Small intestine (tissue), 7 donors: Measurements from ENCODE around the gene WDR12. TPM values are rescaled to one million over a fixed set of nuclear protein-coding genes. Genes with fewer than 3 reads are reported as not detected.
"Not testable (repeated sequence)": the region's sequence is repeated elsewhere in the genome, so short reads cannot be mapped to it uniquely, and the experiment has no call there.

Experiments
- DNase-seq, 2 donors: peaks; one replicate each; pipeline versions ENCODE4 v3.0.0 to v3.0.0-alpha.2; 2013
- FAIRE-seq: peaks from 2 replicates; lab custom pipeline; 2012; peaks lifted over from hg19 to GRCh38; lab: Jason Lieb, UNC
- H3K27ac ChIP-seq, 3 donors: one replicate each; pipeline ENCODE4 v1.5.1; 2013; ENCODE audit warnings: low read length in 2 of 3, mild to moderate bottlenecking in 2 of 3, control low read depth in 1 of 3, inconsistent platforms in 1 of 3, low read depth in 1 of 3, moderate library complexity in 1 of 3
- H3K27me3 ChIP-seq, 3 donors: one replicate each; pipeline ENCODE4 v1.6.1; 2013; ENCODE audit warnings: low read length in 3 of 3, inconsistent platforms in 1 of 3; ENCODE audit not compliant: control insufficient read depth in 3 of 3, insufficient read depth in 3 of 3
- H3K36me3 ChIP-seq, 3 donors: one replicate each; pipeline ENCODE4 v1.6.1; 2013; ENCODE audit warnings: low read length in 3 of 3, inconsistent platforms in 1 of 3, low read depth in 1 of 3, mild to moderate bottlenecking in 1 of 3, moderate library complexity in 1 of 3; ENCODE audit not compliant: control insufficient read depth in 3 of 3, insufficient read depth in 2 of 3
- H3K4me1 ChIP-seq, 3 donors: one replicate each; pipeline ENCODE4 v1.6.1; 2013; ENCODE audit warnings: low read length in 2 of 3, inconsistent platforms in 1 of 3, low read depth in 1 of 3, mild to moderate bottlenecking in 1 of 3, moderate library complexity in 1 of 3; ENCODE audit not compliant: control insufficient read depth in 3 of 3, insufficient read depth in 2 of 3
- H3K4me3 ChIP-seq, 3 donors: one replicate each; pipeline ENCODE4 v1.5.1; 2013; ENCODE audit warnings: low read length in 3 of 3, control low read depth in 1 of 3, inconsistent platforms in 1 of 3, low read depth in 1 of 3, mild to moderate bottlenecking in 1 of 3, moderate library complexity in 1 of 3
- H3K9me3 ChIP-seq, 2 donors: one replicate each; pipeline ENCODE4 v1.6.1; 2013; ENCODE audit warnings: low read depth in 1 of 2, low read length in 1 of 2; ENCODE audit not compliant: control insufficient read depth in 2 of 2, insufficient read depth in 1 of 2
- WGBS, 3 donors: extraction: QIAGEN DNeasy Blood & Tissue Kit; methylation state at CpG; one replicate each; pipeline ENCODE4 v1.1.7; 2013; 5-methylcytosine and 5-hydroxymethylcytosine counted together
- polyA plus RNA-seq, 4 donors: library from polyadenylated mRNA; stranded (reverse) in 3 of 4; unstranded in 1 of 4; fragments of 200-250 nt in 3 of 4; fragments of 120-200 nt in 1 of 4; gene quantifications; one replicate each; pipeline versions ENCODE4 v1.2.1 to v1.2.3, GENCODE V29; 2013
- donor health status: healthy with polysubstance abuse.
- donor health status: control.
- donor health status: control.
- donor health status: Bipolar disorder and iron deficiency.
- donor health status: healthy.

Gene WDR12
- polyA plus RNA-seq, 4 donors = 22.0 to 87.2 (median 29.3) TPM

- H3K36me3 ChIP-seq = peaks cover 0 to 9% (median 0%) of the 10 kb centered on the region in 3 donors
- no peaks in the 10 kb centered on the region for H3K27me3 ChIP-seq
- whole genome bisulfite sequencing, 3 donors = 0 to 1% (median 1%) methylated on average over 8 of the region's 8 CpGs
- peak overlapping the region; percentile 28 to 74 (median 56) for H3K4me3 ChIP-seq
- peak overlapping the region; percentile 73 to 95 (median 92) for H3K27ac ChIP-seq
- no peaks in the 10 kb centered on the region for H3K4me1 ChIP-seq
- DNase-seq (no peak), FAIRE-seq (no peak)
- no peaks in the 10 kb centered on the region for H3K9me3 ChIP-seq
Observed at GRCh38 chr2:202911203-202911511, 316 bp downstream of the WDR12 start.

- H3K36me3 ChIP-seq = peaks cover 0 to 9% (median 0%) of the 10 kb centered on the region in 3 donors
- H3K27me3 ChIP-seq = no peaks in the 10 kb centered on the region
- 4 to 8% (median 4%) methylated on average over 3 of the region's 3 CpGs for WGBS, 3 donors
- H3K4me3 ChIP-seq = peak overlapping the region in 2 of 3 donors; percentile 56 to 74
- FAIRE-seq = no peak
- DNase-seq = peak in 1 of 2 donors; percentile 4
- H3K4me1 ChIP-seq = no peaks in the 10 kb centered on the region
- peak overlapping the region in 1 of 3 donors; percentile 92 for H3K27ac ChIP-seq
- H3K9me3 ChIP-seq = no peaks in the 10 kb centered on the region
Observed at GRCh38 chr2:202910698-202911097, 775 bp downstream of the WDR12 start.

- not testable (repeated sequence) for H3K36me3 ChIP-seq, H3K4me1 ChIP-seq, H3K9me3 ChIP-seq, H3K27ac ChIP-seq, FAIRE-seq, H3K27me3 ChIP-seq, DNase-seq
- H3K4me3 ChIP-seq = peak overlapping the region in 2 of 3 donors; percentile 56 to 74
- 51 to 82% (median 67%) methylated on average over 5 of the region's 5 CpGs for WGBS, 3 donors
Observed at GRCh38 chr2:202910250-202910649, 1.2 kb downstream of the WDR12 start.

- 90 to 92% (median 90%) methylated on average over 6 of the region's 6 CpGs for WGBS, 3 donors
Observed at GRCh38 chr2:202909394-202910192, 1.9 kb downstream of the WDR12 start.

GRCh38 chr2:202908186-202908585 is 3.3 kb downstream of the WDR12 start:
- FAIRE-seq (no peak), DNase-seq (no peak)
- Histone ChIP-seq H3K36me3 (peaks cover 0 to 14% (median 0%) of the 10 kb centered on the region in 3 donors), H3K27ac (no peak overlapping the region), H3K4me3 (no peak overlapping the region), H3K27me3 (no peaks in the 10 kb centered on the region), H3K9me3 (peaks cover 0 to 4% of the 10 kb centered on the region in 2 donors), H3K4me1 (no peaks in the 10 kb centered on the region)
- WGBS, 3 donors = 68 to 78% (median 77%) methylated on average over 5 of the region's 5 CpGs

More at GRCh38 chr2:202909394-202910192, 1.9 kb downstream of the WDR12 start:
- Histone ChIP-seq H3K4me3 (peak overlapping the region in 1 of 3 donors; percentile 56), H3K27ac (no peak overlapping the region), H3K4me1 (no peaks in the 10 kb centered on the region), H3K36me3 (peaks cover 0 to 14% (median 0%) of the 10 kb centered on the region in 3 donors), H3K27me3 (no peaks in the 10 kb centered on the region), H3K9me3 (peaks cover 0 to 4% of the 10 kb centered on the region in 2 donors)
- FAIRE-seq (no peak), DNase-seq (no peak)

GRCh38 chr2:202905507-202905906 is 6.0 kb downstream of the WDR12 start:
- DNase-seq, H3K9me3 ChIP-seq, FAIRE-seq, H3K4me3 ChIP-seq, H3K27ac ChIP-seq, H3K27me3 ChIP-seq, H3K4me1 ChIP-seq: not testable (repeated sequence)
- peaks cover 0 to 16% (median 0%) of the 10 kb centered on the region in 3 donors for H3K36me3 ChIP-seq

GRCh38 chr2:202885190-202885589 is 26.3 kb downstream of the WDR12 start:
- 93 to 97% (median 96%) methylated on average over 7 of the region's 7 CpGs for WGBS, 3 donors
- H3K36me3 ChIP-seq = peaks cover 9 to 54% (median 11%) of the 10 kb centered on the region in 3 donors

GRCh38 chr2:202883987-202884675 is 27.3 kb downstream of the WDR12 start:
- FAIRE-seq (no peak), DNase-seq (no peak)
- Histone ChIP-seq H3K9me3 (no peaks in the 10 kb centered on the region), H3K36me3 (peaks cover 8 to 54% (median 9%) of the 10 kb centered on the region in 3 donors), H3K27me3 (no peaks in the 10 kb centered on the region), H3K4me3 (no peak overlapping the region), H3K27ac (no peak overlapping the region), H3K4me1 (no peaks in the 10 kb centered on the region)
- 82 to 87% (median 85%) methylated on average over 5 of the region's 5 CpGs for WGBS, 3 donors

More at GRCh38 chr2:202885190-202885589, 26.3 kb downstream of the WDR12 start:
- Histone ChIP-seq H3K4me3 (no peak overlapping the region), H3K4me1 (no peaks in the 10 kb centered on the region), H3K9me3 (no peaks in the 10 kb centered on the region), H3K27me3 (no peaks in the 10 kb centered on the region), H3K27ac (no peak overlapping the region)
- FAIRE-seq = no peak
- DNase-seq = no peak
